ENCODE data around the gene RAB28.

Gene RAB28

GRCh38 chr4:13504374-13504773 is 20.2 kb upstream of the RAB28 start:
- FAIRE-seq, result no peak

GRCh38 chr4:13498469-13498868 is 14.3 kb upstream of the RAB28 start:
- FAIRE-seq, result no peak

DNA sequence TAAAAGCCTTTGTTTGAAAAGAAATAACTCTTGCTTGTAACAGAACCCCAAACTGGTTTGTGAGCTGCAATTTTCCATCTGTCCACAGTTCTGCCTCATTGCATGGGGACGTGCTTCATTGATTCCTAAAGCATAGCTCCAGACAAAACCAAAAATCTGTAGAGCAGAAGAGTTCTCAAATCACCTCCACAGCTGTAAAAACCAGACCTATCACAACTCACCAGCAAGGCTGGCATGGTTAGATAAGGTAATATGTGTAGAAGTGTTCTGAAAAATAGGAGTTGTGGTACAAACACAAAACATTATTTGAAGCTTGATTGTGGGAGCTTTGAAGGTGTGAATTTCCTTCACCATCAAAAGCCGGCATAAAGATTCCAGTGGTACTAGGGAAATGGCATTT is 12.5 kb upstream of the RAB28 start:
- no peak for FAIRE-seq

DNA sequence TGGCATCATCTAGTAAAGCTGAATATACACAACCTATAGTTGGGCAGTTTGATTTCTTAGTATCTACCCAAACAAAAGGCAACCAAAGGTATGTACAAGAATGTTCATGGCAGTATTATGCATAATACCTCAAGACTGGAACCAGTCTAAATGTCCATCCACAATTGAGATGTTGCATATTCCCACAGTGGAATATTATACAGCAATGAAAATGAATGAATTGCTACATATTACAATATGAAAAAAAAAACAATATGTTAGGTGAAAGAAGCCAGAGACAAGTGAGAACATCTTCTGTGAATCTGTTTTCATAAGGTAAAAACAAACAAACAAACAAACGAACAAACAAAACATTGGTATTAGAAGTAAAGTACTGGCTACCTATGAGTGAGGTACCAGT is 11.6 kb upstream of the RAB28 start:
- no peak for FAIRE-seq

GRCh38 chr4:13493793-13494192 is 9.7 kb upstream of the RAB28 start:
- FAIRE-seq, result no peak

- no peak for FAIRE-seq
Observed at GRCh38 chr4:13492747-13493146, 8.6 kb upstream of the RAB28 start.

DNA sequence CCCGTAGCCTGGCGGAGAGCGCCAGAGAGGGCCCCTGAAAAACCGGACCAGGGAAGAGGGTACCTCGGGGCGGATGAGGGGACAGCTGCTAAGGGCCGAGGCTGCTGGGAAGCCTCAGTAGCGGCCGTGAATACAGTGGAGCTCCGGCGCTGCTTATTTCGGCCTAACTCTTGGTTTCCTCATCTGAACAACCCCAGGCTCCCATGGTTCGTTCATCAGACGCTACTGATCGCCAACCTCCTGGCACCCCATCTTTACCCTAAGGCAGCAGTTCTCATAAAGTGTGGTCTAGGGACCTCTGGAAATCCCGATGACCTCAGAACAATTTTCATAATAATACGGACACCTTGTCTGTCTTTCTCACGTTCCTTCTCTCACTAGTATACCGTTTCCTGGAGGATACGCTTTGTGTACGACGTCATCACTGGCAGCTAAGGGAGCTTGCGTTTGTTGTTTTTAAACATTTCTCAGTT is 645 bp upstream of the RAB28 start:
- no peak for FAIRE-seq

DNA sequence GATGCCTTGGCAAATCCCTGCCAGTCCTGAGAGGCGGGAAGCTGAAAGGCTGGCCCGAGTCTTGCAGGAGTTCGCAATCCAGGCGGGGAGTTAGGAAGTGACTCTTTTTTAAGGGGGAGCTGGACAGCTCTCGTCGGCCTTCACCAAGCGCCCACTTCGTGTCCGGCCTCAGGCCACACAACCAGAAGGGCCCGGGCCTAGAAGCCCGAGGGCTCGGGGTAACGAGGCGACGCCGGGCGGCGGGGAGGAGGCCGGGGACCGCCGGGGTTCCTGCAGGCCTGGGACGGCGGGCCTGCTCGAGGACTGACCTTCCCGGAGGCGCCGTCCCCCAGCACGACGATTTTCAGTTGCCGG is 395 bp downstream of the RAB28 start:
- FAIRE-seq, result no peak

DNA sequence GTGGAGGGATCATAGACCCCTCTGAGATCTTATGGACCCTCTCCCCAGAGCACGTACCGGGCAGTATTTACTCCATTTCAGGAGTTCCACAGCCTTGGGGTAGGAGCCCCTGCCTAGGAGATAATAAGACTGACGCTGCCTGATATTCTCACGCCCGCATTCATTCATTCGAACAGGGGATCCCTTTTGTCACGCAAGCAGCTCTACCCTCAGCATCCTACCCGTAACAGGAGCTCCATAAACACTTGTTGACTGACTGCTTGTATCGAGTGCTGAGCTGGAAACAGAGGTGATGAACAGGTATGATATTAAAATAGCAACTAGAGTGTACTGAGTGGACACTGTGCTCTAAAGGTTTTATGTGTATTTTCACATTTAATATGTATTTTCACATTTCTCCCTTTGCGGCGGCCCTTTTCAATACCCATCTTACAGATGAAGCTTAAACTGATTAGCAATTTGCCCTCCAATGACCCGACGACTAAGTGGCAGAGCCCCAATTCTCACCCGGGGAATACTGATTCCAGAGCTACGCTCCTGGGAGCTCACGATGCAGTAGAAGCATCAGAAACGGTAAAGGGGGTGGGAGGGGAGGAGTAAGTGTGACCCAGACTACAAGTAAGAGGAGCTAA is 888 bp downstream of the RAB28 start:
- no peak for FAIRE-seq

- FAIRE-seq, result peak; percentile 3
Observed at GRCh38 chr4:13481569-13481968, 2.6 kb downstream of the RAB28 start.

DNA sequence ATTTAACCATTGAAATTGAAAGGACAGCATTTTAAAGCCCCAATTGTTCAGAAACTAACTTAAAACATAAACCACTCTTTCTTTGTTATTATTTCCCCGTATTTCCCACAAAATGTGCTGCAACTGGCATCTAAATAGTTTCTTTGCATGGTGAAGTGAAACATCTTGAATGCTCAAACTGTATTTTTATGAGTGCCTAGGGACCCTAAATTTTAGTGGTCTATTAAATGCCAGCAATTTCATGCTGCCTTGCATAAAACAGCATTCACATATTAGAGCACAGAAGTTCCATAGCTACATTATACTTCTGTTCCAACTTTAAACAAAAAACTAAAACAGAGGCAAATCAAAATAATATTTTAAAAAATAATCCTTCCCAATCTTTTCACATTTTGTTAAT is 5.4 kb downstream of the RAB28 start:
- FAIRE-seq, result no peak

GRCh38 chr4:13478131-13478530 is 6.0 kb downstream of the RAB28 start:
- no peak for FAIRE-seq

GRCh38 chr4:13476915-13477314 is 7.2 kb downstream of the RAB28 start:
- no peak for FAIRE-seq

DNA sequence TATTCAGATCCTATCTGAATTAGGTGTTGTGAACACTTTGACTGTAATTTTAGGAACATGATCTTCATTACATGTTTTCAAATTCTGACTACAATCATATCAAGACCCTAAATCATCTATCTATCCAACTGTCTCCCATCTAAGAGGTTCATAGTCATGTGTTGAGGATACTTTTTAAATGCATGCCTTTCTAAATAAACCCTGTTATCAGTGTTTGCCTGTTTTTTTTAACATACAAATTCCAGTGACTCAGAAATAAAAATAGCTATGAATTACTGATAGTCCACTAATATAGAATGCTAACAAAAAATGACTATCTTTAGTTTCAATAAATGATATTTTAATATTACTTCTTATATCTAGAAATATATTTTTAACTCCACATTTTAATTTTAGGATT is 8.0 kb downstream of the RAB28 start:
- FAIRE-seq, result peak; percentile 80

- FAIRE-seq, result no peak
Observed at GRCh38 chr4:13471400-13471799, 12.7 kb downstream of the RAB28 start.

GRCh38 chr4:13470379-13470778 is 13.8 kb downstream of the RAB28 start:
- FAIRE-seq, result no peak

DNA sequence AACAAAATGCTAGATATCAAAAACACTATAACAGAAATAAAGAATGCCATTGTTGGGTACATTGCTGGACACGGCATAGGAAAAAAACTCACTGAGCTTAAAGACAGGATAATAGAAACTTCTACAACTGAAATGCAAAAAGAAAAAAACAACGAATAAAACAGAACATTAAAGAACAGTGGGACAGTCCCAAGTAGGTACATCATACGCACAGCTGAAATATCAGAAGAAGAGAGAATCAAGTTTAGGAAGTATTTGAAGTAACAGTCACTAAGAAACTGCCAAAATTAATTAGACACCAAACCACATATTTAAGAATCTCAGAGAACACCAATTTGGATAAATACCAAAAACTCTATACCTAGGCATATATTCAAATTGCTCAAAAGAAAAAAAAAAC is 19.2 kb downstream of the RAB28 start:
- FAIRE-seq, result no peak

GRCh38 chr4:13464543-13464942 is 19.6 kb downstream of the RAB28 start:
- no peak for FAIRE-seq

DNA sequence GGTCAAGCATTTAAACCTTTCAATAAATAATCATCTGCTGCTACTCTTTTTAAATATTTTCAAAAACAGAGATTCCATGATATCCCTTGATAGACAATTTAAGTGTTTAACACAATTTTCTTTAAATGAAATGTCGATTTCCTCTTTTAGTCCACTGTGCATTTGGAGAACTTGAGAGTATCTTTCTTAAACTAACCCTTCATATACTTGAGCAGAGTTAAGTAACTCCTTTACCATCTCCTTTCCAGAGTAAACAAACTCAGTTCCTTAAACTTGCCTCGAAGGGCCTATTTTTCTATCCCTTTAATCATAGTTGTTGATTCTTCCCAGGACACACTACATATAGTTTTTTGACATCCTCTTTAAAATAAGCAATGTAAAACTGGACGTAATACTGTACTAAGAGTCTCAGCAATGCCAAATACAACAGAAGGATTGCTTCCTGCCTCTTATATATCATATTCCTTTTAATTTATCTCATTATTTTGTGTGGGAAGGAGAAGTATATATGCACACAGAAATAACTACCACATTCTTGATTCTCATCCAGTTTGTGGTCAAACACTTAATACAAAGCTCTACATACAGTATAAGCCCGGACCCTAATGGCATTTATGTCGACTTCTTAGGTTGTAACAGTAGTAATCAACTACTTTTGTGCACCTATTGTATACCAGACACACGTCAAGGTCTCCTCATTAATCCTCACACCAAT is 22.8 kb downstream of the RAB28 start:
- no peak for FAIRE-seq

- FAIRE-seq, result no peak
Observed at GRCh38 chr4:13455411-13455810, 28.7 kb downstream of the RAB28 start.

- no peak for FAIRE-seq
Observed at GRCh38 chr4:13454786-13455185, 29.4 kb downstream of the RAB28 start.

DNA sequence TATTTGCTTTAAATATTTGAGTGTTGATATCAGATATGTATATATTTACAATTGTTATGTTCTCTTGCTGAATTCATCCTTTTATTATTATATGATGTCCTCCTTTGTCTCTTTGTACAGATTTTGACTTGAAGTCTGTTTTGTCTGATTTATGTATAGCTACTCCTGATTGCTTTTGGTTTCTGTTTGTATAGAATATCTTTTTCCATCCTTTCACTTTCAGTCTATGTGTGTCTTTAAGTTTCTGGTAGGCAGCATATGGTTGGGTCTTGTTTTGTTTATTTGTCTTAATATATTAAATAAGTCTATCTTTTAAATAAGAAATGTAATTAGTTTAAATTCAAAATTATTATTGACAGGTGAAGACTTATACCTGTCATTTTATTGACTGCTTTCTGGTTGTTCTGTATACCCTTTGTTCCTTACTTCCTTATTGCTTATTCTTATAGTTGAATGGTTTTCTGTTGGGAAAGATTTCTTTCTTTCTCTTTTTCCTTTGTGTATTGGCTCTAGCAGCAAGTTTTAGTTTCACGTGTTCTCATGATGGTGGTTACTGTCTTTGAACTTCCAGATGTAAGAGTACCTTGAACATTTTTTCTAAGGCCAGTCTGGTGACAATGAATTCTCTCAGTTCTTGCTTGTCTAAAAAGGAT is 31.1 kb downstream of the RAB28 start:
- peak; percentile 73 for FAIRE-seq

DNA sequence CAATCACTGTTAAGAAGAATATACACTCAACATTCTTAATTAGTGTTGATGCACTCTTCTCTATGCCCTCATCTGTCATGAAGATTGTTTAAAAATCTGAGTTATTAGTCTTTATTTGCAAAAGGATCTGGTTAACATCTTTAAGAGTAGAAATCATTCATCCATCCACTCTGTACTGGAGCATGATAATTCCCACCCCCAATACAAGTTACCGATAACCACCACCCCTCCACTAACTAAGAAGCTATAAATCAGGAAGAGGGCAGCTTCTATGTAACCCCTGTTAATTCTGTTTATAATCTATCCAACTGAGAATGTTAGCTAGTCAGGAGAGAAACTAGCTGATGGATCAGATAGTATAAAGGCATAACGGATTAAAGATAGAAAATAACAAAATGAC is 34.5 kb downstream of the RAB28 start:
- FAIRE-seq, result no peak
